GM11168 (cell line): ENCODE data around the gene OR2M2.

Experiments
- in situ Hi-C: fragments of 300-500 bp; cut with MboI; formaldehyde crosslinking; loops from one replicate; pipeline ENCODE4 v1.12.0; 2022; ENCODE audit warnings: low sequenced_read_pairs; ENCODE audit not compliant: unreplicated experiment

Gene OR2M2

DNA sequence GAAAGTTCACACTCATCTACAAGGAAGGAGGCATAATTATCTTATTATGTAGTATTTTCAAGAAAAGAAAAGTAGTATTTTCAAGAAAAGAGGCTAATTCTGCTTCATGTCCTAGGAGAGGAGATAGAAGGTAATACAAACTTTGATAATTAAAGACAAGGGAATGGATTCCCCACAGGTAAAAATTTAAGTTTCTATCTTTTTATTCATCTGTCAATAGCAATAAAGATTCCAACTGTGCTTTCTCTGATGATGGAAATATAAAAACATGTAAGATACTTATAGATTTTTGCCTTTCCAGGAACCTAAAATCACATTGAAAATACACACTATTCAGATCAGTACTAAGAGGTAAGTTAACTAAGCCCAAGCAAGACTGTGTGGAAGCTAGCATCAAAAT lies at the start of gene OR2M2:
OR2M2 (plus strand) TSS at position 301 of the 400 bp plus-strand sequence. CDS start 5,165 bp downstream, outside the sequence.
- in situ Hi-C loops = no loop called here

DNA sequence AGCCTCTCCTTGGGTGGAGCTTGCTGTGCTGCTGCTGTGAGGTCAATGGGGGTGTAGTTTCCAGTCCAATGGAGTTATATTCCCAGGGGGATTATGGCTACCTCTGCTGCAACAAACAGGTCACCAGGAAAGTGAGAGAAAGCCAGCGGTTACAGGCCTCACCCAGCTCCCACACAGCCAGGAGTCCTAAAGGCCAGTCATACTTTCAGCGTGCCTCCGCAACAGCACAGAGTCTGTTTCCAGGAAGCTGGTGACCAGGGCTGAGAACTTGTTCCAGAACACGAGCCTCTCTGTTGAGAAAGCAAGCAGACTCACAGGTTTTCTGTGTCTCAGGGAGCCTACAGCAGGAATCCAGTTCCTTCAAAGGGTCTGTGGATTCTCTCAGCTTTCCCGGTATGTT lies 47.0 kb upstream of the OR2M2 start:
- in situ Hi-C loops = no loop called here

- in situ Hi-C loops = no loop called here
Measured at GRCh38 chr1:248136811-248137210, 37.8 kb upstream of the OR2M2 start.

DNA sequence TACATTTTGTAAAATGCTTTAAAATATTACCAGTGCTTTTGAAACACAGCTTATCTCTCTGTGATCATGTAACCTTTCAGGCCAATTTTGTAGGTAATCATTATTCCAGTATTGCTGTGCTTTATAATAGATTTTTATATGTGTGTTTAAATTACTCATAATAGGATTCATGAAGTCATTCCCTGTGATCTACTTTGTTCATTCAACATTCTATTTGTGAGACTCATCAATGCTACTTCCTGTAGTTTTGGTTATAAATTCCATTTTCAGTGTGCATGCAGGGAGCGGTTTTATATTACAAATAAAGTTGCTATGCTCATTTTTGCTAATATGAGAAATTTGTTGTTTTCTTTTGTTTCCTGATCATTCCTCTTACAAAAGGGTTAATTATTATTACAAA lies 33.8 kb upstream of the OR2M2 start:
- in situ Hi-C loops = no loop called here

GRCh38 chr1:248143311-248143710 lies 31.3 kb upstream of the OR2M2 start:
- in situ Hi-C loops = no loop called here

- in situ Hi-C loops = no loop called here
Measured at GRCh38 chr1:248144513-248145198, 30.0 kb upstream of the OR2M2 start, which contains the start of gene OR2M5. TSS of gene OR2M5 (plus strand) at chr1:248145148. CDS start at chr1:248145148, 0 bp downstream.

- in situ Hi-C loops = no loop called here
Measured at GRCh38 chr1:248152056-248152827, 22.4 kb upstream of the OR2M2 start.

DNA sequence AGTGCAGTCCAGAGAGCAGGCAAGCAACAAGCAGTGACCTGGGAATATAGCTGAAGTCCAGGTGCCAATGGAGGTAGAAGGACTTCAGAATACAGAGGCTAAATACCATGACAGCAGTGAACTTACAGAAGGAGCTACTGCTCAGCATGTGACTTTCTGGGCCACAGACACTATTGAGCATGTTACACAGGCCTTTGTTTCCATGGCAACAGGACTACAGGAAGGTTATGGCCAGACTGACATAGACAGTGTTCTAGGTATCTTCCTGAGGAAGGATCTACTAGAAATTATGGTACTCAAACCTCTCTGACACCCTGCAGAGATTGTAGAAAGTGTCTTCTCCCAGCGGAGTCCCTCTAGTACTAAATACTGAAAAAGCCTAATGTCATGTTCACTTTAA lies 18.7 kb upstream of the OR2M2 start:
- in situ Hi-C loops = no loop called here

- in situ Hi-C loops = no loop called here
Measured at GRCh38 chr1:248158758-248159157, 15.9 kb upstream of the OR2M2 start.

DNA sequence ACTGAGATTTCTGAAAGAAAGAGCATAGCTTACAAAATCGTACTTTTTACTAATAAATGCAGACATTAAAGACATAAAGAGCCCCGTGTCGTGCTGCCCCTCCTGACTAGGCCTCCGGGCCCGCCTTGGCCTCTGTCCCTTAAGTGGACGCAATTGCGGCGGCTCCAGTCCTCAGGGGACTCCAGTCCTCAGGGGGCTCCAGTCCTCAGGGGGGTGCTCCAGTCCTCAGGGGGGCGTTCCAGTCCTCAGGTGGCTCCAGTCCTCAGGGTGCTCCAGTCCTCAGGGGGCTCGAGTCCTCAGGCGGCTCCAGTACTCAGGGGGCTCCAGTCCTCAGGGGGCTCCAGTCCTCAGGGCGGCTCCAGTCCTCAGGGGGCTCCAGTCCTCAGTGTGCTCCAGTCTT lies 10.6 kb upstream of the OR2M2 start:
- in situ Hi-C loops = no loop called here

GRCh38 chr1:248165186-248165585 lies 9.4 kb upstream of the OR2M2 start:
- in situ Hi-C loops = no loop called here

GRCh38 chr1:248183996-248184395 lies 9.4 kb downstream of the OR2M2 start:
- in situ Hi-C loops = no loop called here

GRCh38 chr1:248187363-248187762 lies 12.7 kb downstream of the OR2M2 start:
- in situ Hi-C loops = no loop called here

- in situ Hi-C loops = no loop called here
Measured at GRCh38 chr1:248189026-248189425, 14.4 kb downstream of the OR2M2 start.

DNA sequence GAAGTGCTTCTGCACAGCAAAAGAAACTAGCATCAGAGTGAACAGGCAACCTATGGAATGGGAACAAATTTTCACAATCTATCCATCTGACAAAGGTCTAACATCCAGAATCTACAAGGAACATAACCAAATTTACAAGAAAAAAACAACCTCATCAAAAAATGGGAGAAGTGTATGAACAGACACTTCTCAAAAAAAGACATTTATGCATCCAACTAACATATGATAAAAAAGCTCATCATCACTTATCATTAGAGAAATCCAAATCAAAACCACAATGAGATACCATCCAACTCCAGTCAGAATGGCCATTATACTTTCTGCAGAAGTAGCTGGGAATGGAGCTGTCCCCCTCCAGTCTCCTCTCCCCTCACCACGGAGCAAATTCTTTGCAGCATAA lies 19.5 kb downstream of the OR2M2 start:
- in situ Hi-C loops = no loop called here

DNA sequence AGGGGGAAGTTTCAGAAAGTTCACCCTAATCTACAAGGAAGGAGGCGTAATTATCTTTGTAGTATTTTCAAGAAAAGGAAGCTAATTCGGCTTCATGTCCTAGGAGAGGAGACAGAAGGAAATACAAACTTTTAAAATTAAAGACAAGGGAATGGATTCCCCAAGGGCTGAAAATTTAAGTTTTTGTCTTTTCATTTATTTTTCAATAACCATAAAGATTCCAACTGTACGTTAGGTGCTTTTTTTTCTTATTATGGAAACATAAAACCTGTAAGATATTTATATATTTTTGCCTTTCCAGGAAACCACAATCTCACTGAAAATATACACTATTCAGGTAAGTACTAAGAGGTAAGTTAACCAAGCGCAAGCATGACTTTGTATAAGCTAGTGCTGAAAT lies 22.3 kb downstream of the OR2M2 start, which contains the start of gene OR2M3:
OR2M3 (plus strand) TSS at position 301 of the 400 bp plus-strand sequence. CDS start 5,803 bp downstream, outside the sequence.
- in situ Hi-C loops = no loop called here

DNA sequence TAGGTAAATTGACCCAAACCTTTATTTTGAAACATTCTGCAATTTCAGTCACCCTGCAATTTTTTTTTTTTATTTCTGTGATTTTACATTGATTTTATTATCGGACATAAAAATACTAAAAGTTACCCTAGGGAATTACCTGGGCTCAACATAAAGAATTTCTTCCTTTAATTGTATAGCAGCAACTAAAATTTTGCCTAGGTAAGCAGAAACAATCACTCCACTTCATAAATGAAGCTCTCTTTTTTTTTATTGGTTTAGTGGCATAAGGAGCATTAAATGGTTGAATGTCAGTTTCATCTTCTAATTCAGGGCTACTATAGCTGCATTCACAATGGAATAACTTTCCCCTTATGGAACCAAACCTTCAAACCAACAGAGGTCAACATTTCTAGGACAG lies 41.3 kb downstream of the OR2M2 start:
- in situ Hi-C loops = no loop called here

DNA sequence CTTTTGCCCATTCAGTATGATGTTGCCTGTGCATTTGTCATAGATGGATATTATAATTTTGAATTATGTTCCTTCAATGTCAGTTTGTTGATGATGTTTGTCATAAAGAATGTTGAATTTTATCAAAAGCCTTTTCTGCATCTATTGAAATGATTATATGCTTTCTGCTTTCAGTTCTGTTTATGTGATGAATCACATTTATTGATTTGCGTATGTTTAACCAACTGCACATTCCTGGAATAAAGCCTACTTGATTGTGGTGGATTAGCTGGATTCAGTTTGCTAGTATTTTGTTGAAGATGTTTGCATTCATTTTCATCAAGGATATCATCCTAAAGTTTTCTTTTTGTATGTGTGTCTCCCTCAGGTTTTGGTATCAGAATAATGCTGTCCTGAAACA lies 50.9 kb downstream of the OR2M2 start:
- in situ Hi-C loops = no loop called here

DNA sequence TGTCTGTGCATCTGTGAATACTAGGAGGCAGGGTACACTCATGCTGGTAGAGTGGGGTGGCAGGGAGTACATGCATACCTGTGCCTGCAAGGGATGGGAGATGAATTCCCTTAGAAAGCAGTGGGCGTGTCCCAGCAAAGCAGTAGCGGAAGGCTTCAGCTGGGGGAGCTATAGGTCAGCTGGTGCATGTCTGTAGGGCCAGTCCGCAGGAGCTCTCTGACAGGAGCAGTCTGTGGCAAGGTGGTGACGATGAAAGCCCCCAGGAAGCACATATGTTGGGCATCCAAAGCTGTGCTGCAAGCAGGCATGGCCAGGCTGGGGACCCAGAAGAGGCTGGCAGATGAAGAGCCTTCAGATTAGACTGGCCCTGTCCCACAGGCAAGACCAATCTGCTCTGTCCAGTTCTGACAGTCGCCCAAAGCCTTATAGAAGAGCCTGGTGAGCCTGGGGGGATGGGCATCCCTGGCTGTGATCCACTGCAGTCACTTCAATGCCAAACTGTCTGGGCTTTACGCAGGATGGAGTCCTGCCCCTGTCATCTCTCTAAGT lies 54.8 kb downstream of the OR2M2 start:
- in situ Hi-C loops = no loop called here
